Measurements from ENCODE around the gene ERN1.

DNA sequence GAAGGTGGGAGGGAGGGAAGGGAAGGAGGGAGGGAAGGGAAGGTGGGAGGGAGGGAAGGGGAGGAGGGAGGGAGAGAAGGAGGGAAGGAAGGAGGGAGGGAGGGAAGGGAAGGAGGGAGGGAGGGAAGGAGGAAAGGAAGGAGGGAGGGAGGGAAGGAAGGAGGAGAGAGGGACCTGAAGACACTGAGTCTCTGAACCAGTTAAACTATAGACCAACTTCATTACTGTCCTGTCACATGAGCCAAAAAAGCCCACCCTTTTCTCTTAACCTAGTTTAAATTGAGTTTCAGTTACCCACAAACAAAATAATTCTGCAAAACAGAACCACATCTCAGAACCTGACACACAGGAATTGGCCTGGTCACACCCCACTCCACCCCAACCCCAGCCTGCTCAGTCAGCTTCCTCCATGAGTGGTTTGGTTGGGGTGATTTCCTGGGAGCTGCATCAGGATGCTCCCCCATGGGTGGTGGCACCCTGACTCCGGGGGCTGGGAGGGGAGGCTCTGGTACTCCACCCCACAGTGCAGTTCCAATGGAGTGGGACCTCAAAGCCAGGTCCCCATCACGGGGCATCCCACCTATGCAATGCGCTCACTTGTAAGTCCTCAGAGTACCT, 136.5 kb downstream of the ERN1 start:
- TF ChIP-seq POLR2A (IDR thresholded peaks at IDR 0.05) = no peak
- TF ChIP-seq, protein P1, sequence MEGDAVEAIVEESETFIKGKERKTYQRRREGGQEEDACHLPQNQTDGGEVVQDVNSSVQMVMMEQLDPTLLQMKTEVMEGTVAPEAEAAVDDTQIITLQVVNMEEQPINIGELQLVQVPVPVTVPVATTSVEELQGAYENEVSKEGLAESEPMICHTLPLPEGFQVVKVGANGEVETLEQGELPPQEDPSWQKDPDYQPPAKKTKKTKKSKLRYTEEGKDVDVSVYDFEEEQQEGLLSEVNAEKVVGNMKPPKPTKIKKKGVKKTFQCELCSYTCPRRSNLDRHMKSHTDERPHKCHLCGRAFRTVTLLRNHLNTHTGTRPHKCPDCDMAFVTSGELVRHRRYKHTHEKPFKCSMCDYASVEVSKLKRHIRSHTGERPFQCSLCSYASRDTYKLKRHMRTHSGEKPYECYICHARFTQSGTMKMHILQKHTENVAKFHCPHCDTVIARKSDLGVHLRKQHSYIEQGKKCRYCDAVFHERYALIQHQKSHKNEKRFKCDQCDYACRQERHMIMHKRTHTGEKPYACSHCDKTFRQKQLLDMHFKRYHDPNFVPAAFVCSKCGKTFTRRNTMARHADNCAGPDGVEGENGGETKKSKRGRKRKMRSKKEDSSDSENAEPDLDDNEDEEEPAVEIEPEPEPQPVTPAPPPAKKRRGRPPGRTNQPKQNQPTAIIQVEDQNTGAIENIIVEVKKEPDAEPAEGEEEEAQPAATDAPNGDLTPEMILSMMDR (IDR thresholded peaks at IDR 0.05) = no peak
